A549 (cell line): ENCODE data around the gene WASF2. TPM values are rescaled to one million over a fixed set of nuclear protein-coding genes. Genes with fewer than 3 reads are reported as not detected.

Experiments
- ATAC-seq, 2 experiments: fragments of 200-7000 bp in 1 of 2; fragments of >200 bp in 1 of 2; cut with Nextera tagmentation in 1 of 2; cut with Tn5 transposase in 1 of 2; 3 replicates each; pipeline versions ENCODE4 v1.8.0 to v1.9.1; 2018 to 2020; ENCODE audit warnings: mild to moderate bottlenecking in 1 of 2, moderate library complexity in 1 of 2
- CTCF ChIA-PET: fragments of 300-600 bp; sonication (Branson Sonifier 250); formaldehyde crosslinking; extraction: SDS; loops from one replicate; lab custom pipeline; 2021; ENCODE audit warnings: antibody characterized with exemption, inconsistent platforms; lab: Yijun Ruan, JAX
- POLR2A ChIA-PET: fragments of 350-600 bp; formaldehyde crosslinking; extraction: SDS; loops from one replicate; lab custom pipeline; 2021; ENCODE audit warnings: antibody characterized with exemption, inconsistent platforms; lab: Yijun Ruan, JAX
- DNase-seq, 2 experiments: peaks; one replicate each; pipeline versions ENCODE4 v3.0.0 to v3.0.0-alpha.2; 2011 to 2016; ENCODE audit warnings: low read depth in 1 of 2, low spot score in 1 of 2
- FAIRE-seq: peaks from 2 replicates; lab custom pipeline; 2011; peaks lifted over from hg19 to GRCh38; lab: Jason Lieb, UNC
- H3K27ac ChIP-seq, 2 experiments: fragments of >200 bp; sonication (Bioruptor Twin); formaldehyde crosslinking; 3 replicates each; pipeline ENCODE4 v1.5.1; 2016 to 2017
- H3K4me1 ChIP-seq: fragments of >200 bp; sonication (Bioruptor Twin); formaldehyde crosslinking; 3 replicates; pipeline ENCODE4 v1.6.1; 2016
- H3K4me2 ChIP-seq: fragments of >200 bp; sonication (Bioruptor Twin); formaldehyde crosslinking; 3 replicates; pipeline ENCODE4 v1.6.1; 2016
- H3K4me3 ChIP-seq: fragments of >200 bp; sonication (Bioruptor Twin); formaldehyde crosslinking; 3 replicates; pipeline ENCODE4 v1.5.1; 2016
- H3K9me3 ChIP-seq: fragments of >200 bp; sonication (Bioruptor Twin); formaldehyde crosslinking; 3 replicates; pipeline ENCODE4 v1.6.1; 2016
- BHLHE40 ChIP-seq: IDR thresholded peaks from 2 replicates; pipeline ENCODE4 v1.6.1; 2012; ENCODE audit warnings: low read depth, low read length, inconsistent platforms
- CBX2 ChIP-seq: fragments of 200-600 bp; sonication (generic); IDR thresholded peaks from 2 replicates; pipeline ENCODE4 v1.6.1; 2016; ENCODE audit warnings: low read depth, mild to moderate bottlenecking, borderline replicate concordance
- CHD2 ChIP-seq: fragments of 150-350 bp; IDR thresholded peaks from 2 replicates; pipeline ENCODE4 v1.6.1; 2014; ENCODE audit warnings: low read length; ENCODE audit not compliant: partially characterized antibody
- CHD4 ChIP-seq: fragments of 200-600 bp; sonication (generic); IDR thresholded peaks from 2 replicates; pipeline ENCODE4 v1.6.1; 2016; ENCODE audit warnings: antibody characterized with exemption, mild to moderate bottlenecking, borderline replicate concordance
- EHF ChIP-seq: fragments of 250-450 bp; sonication (Bioruptor Pico); IDR thresholded peaks from 2 replicates; pipeline ENCODE4 v1.5.0; 2020; ENCODE audit warnings: mild to moderate bottlenecking
- EHMT2 ChIP-seq: fragments of 200-600 bp; sonication (generic); IDR thresholded peaks from 2 replicates; pipeline ENCODE4 v1.6.1; 2016; ENCODE audit warnings: antibody characterized with exemption, low read depth, mild to moderate bottlenecking, moderate library complexity
- FOXS1 ChIP-seq: fragments of 250-450 bp; sonication (Bioruptor Pico); IDR thresholded peaks from 2 replicates; pipeline ENCODE4 v1.5.0; 2020; ENCODE audit warnings: mild to moderate bottlenecking, moderate library complexity
- GATA3 ChIP-seq: IDR thresholded peaks from 2 replicates; pipeline ENCODE4 v1.6.1; 2012; ENCODE audit warnings: borderline replicate concordance
- HDAC2 ChIP-seq: fragments of 200-600 bp; sonication (generic); IDR thresholded peaks from 2 replicates; pipeline ENCODE4 v1.6.1; 2016
- HEYL ChIP-seq: fragments of 250-450 bp; sonication (Bioruptor Pico); IDR thresholded peaks from 2 replicates; pipeline ENCODE4 v1.8.0; 2021; ENCODE audit warnings: mild to moderate bottlenecking, moderate library complexity
- JUN ChIP-seq, 2 experiments: fragments of >200 bp; sonication (Bioruptor Twin); formaldehyde crosslinking; IDR thresholded peaks; 2 replicates in 1 of 2; 3 replicates in 1 of 2; pipeline ENCODE4 v1.6.1; 2016 to 2017
- KDM1A ChIP-seq: fragments of 200-600 bp; sonication (generic); IDR thresholded peaks from 2 replicates; pipeline ENCODE4 v1.6.1; 2016; ENCODE audit warnings: low read depth, mild to moderate bottlenecking
- MYC ChIP-seq: IDR thresholded peaks from 2 replicates; pipeline ENCODE4 v1.6.1; 2012; ENCODE audit warnings: mild to moderate bottlenecking, inconsistent platforms, low read length, improper control_type of control experiment, borderline replicate concordance
- NR3C1 ChIP-seq: fragments of >200 bp; sonication (Bioruptor Twin); formaldehyde crosslinking; IDR thresholded peaks from 3 replicates; pipeline ENCODE4 v1.6.1; 2017
- PHF8 ChIP-seq: fragments of 200-600 bp; sonication (generic); IDR thresholded peaks from 2 replicates; pipeline ENCODE4 v1.6.1; 2016; ENCODE audit warnings: low read depth, mild to moderate bottlenecking, antibody characterized with exemption, moderate library complexity, borderline replicate concordance
- POLR2AphosphoS2 ChIP-seq: conservative IDR thresholded peaks from 2 replicates; pipeline ENCODE4 v1.6.1; 2012; ENCODE audit warnings: low read length, improper control_type of control experiment, inconsistent platforms
- RAD21 ChIP-seq, 2 experiments: fragments of >200 bp in 1 of 2; sonication (Bioruptor Twin) in 1 of 2; formaldehyde crosslinking in 1 of 2; IDR thresholded peaks in 1 of 2; conservative IDR thresholded peaks in 1 of 2; 2 replicates in 1 of 2; 3 replicates in 1 of 2; pipeline ENCODE4 v1.6.1; 2012 to 2018; ENCODE audit warnings: inconsistent platforms in 1 of 2
- RARB ChIP-seq: fragments of 250-450 bp; sonication (Bioruptor Pico); IDR thresholded peaks from 2 replicates; pipeline ENCODE4 v1.8.0; 2021; ENCODE audit warnings: mild to moderate bottlenecking, moderate library complexity
- RFX5 ChIP-seq: fragments of 450-650 bp; IDR thresholded peaks from 2 replicates; pipeline ENCODE4 v1.7.1; 2014; ENCODE audit warnings: antibody characterized with exemption, mild to moderate bottlenecking, moderate library complexity
- TFCP2L1 ChIP-seq: fragments of 250-450 bp; sonication (Bioruptor Pico); IDR thresholded peaks from 2 replicates; pipeline ENCODE4 v1.5.0; 2021; ENCODE audit warnings: mild to moderate bottlenecking
- ZC3H11A ChIP-seq: fragments of 450-650 bp; IDR thresholded peaks from 2 replicates; pipeline ENCODE4 v1.6.1; 2014; ENCODE audit warnings: antibody characterized with exemption, mild to moderate bottlenecking
- ZNF302 ChIP-seq: fragments of 250-450 bp; sonication (Bioruptor Pico); IDR thresholded peaks from 2 replicates; pipeline ENCODE4 v1.9.0; 2021; ENCODE audit warnings: inconsistent platforms, mild to moderate bottlenecking, moderate library complexity
- whole genome bisulfite sequencing: methylation state at CpG from one replicate; pipeline ENCODE4 v1.1.6; 2017; ENCODE audit errors: missing lambda C conversion rate; 5-methylcytosine and 5-hydroxymethylcytosine counted together
- polyA plus RNA-seq, 4 experiments: library from polyadenylated mRNA; depleted of rRNA in 3 of 4; stranded (reverse); fragments of >200 nt; fragmentation: RNase III in 1 of 4; extraction: RNeasy Plus Mini Kit Qiagen cat#74134 plus additional on column Dnase treatment in 1 of 4; gene quantifications; 2 replicates in 3 of 4; 3 replicates in 1 of 4; pipeline ENCODE4 v1.2.3, GENCODE V29; 2011 to 2017
- TF ChIP-seq, protein P1 (sequence below): fragments of >200 bp; sonication (Bioruptor Twin); formaldehyde crosslinking; IDR thresholded peaks from 3 replicates; pipeline ENCODE4 v1.5.1; 2016
- TF ChIP-seq, protein P2 (sequence below): IDR thresholded peaks from 2 replicates; pipeline ENCODE4 v1.6.1; 2012
- TF ChIP-seq, protein P3 (sequence below): fragments of 150-350 bp; IDR thresholded peaks from 2 replicates; pipeline ENCODE4 v1.6.1; 2014; ENCODE audit warnings: low read depth, mild to moderate bottlenecking, low read length
- TF ChIP-seq, protein P4 (sequence below): fragments of >200 bp; sonication (Bioruptor Twin); formaldehyde crosslinking; IDR thresholded peaks from 2 replicates; pipeline ENCODE4 v1.6.1; 2016
- TF ChIP-seq, protein P5 (sequence below): fragments of 250-450 bp; sonication (Bioruptor Pico); IDR thresholded peaks from 2 replicates; pipeline ENCODE4 v1.5.0; 2021; ENCODE audit warnings: mild to moderate bottlenecking, moderate library complexity, borderline replicate concordance
- TF ChIP-seq, protein P6 (sequence below): IDR thresholded peaks from 2 replicates; pipeline ENCODE4 v1.6.1; 2012

Gene WASF2
- polyA plus RNA-seq, 2 of the 4 experiments (the other 2 are of a cell fraction): 22.7 to 44.9 TPM

DNA sequence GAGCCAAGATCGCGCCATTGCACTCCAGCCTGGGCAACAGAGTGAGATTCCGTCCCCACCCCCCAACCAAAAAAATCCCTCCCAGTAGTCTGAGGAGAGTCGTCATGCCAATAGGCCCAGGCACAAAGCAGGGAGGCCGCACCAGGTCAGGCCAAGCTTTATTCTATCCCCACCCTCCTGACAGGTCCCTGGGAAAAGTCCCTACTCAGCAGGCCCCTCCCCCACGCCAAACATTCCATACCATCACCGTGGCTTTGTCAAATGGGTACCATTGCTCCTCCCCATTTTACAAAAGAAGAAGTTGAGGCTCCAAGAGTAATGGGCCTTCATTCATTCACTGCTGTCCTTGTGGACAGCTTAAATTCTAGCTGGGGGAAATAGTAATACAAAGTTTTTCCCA is 92.2 kb downstream of the WASF2 start:
- FAIRE-seq (no peak), ATAC-seq (no peak), DNase-seq (no peak)
- H3K9me3 ChIP-seq: no peaks in the 10 kb centered on the region
- ChIA-PET POLR2A (no interaction called here), CTCF (interaction anchor here (0.7 to 9.6 kb wide), 10 partner anchors 10 to 353 kb away, joined by 3 to 158 read pairs (median 10); partner anchors contain the start of gene MAP3K6)
- H3K4me2 ChIP-seq: no peak overlapping the region
- no peak overlapping the region for H3K4me3 ChIP-seq
- no peak for TF ChIP-seq RARB (CRISPR knock-in tag)
- TF ChIP-seq EHMT2: no peak
- no peak for TF ChIP-seq BHLHE40
- no peak for TF ChIP-seq RAD21 (conservative IDR thresholded peaks at IDR 0.05 in 1 of 2, IDR thresholded peaks at IDR 0.05 in 1 of 2)
- TF ChIP-seq HEYL (CRISPR knock-in tag): no peak
- no peak for TF ChIP-seq CHD2
- TF ChIP-seq HDAC2: no peak
- TF ChIP-seq, protein P1, sequence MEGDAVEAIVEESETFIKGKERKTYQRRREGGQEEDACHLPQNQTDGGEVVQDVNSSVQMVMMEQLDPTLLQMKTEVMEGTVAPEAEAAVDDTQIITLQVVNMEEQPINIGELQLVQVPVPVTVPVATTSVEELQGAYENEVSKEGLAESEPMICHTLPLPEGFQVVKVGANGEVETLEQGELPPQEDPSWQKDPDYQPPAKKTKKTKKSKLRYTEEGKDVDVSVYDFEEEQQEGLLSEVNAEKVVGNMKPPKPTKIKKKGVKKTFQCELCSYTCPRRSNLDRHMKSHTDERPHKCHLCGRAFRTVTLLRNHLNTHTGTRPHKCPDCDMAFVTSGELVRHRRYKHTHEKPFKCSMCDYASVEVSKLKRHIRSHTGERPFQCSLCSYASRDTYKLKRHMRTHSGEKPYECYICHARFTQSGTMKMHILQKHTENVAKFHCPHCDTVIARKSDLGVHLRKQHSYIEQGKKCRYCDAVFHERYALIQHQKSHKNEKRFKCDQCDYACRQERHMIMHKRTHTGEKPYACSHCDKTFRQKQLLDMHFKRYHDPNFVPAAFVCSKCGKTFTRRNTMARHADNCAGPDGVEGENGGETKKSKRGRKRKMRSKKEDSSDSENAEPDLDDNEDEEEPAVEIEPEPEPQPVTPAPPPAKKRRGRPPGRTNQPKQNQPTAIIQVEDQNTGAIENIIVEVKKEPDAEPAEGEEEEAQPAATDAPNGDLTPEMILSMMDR: no peak
- TF ChIP-seq, protein P2, sequence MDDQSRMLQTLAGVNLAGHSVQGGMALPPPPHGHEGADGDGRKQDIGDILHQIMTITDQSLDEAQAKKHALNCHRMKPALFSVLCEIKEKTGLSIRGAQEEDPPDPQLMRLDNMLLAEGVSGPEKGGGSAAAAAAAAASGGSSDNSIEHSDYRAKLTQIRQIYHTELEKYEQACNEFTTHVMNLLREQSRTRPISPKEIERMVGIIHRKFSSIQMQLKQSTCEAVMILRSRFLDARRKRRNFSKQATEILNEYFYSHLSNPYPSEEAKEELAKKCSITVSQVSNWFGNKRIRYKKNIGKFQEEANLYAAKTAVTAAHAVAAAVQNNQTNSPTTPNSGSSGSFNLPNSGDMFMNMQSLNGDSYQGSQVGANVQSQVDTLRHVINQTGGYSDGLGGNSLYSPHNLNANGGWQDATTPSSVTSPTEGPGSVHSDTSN: no peak
- TF ChIP-seq CBX2: no peak
- TF ChIP-seq ZC3H11A: no peak
- no peak for TF ChIP-seq JUN (IDR thresholded peaks at IDR 0.05)
- 77% methylated on average over 7 of the region's 7 CpGs for WGBS
- peaks cover 21% of the 10 kb centered on the region for H3K4me1 ChIP-seq
- H3K27ac ChIP-seq: no peak overlapping the region

DNA sequence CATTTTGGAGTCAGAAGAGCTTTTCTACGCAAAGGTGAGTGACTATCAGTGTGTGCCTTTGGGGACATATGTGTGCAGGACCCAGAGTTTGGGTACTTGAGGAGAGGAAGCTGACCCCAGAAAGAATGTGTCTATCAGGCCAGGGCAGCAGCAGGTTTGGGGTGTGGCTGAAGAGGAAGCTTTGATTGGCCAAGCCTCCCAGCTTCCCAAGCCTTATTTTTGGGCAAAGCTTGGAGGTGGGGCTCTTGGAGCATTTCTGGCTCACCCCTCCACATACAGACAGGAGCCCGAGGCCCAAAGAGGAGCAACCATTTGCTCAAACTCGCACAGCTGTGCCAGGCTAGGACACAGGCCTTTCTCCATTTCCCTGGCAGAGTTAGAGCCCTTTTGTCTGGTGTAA is 92.9 kb downstream of the WASF2 start:
- no peak overlapping the region for H3K4me2 ChIP-seq
- no peak overlapping the region for H3K27ac ChIP-seq
- no peak for DNase-seq
- CTCF ChIA-PET: interaction anchor here (0.7 to 9.6 kb wide), 12 partner anchors 9 to 352 kb away, joined by 3 to 158 read pairs (median 9); partner anchors contain the start of gene MAP3K6
- FAIRE-seq: no peak
- 65% methylated on average over 2 of the region's 3 CpGs for WGBS
- no peak for ATAC-seq
- no peaks in the 10 kb centered on the region for H3K9me3 ChIP-seq
- H3K4me1 ChIP-seq: peaks cover 21% of the 10 kb centered on the region
- H3K4me3 ChIP-seq: no peak overlapping the region
- POLR2A ChIA-PET: no interaction called here
- TF ChIP-seq TFCP2L1 (CRISPR knock-in tag) (no peak), NR3C1 (no peak), CHD4 (no peak), PHF8 (no peak), GATA3 (no peak), RFX5 (no peak), MYC (no peak), ZNF302 (no peak), POLR2AphosphoS2 (no peak), KDM1A (no peak), EHF (no peak), RAD21 (conservative IDR thresholded peaks at IDR 0.05 in 1 of 2, IDR thresholded peaks at IDR 0.05 in 1 of 2) (no peak), FOXS1 (CRISPR knock-in tag) (no peak)
- TF ChIP-seq, protein P1: no peak
- TF ChIP-seq, protein P3, sequence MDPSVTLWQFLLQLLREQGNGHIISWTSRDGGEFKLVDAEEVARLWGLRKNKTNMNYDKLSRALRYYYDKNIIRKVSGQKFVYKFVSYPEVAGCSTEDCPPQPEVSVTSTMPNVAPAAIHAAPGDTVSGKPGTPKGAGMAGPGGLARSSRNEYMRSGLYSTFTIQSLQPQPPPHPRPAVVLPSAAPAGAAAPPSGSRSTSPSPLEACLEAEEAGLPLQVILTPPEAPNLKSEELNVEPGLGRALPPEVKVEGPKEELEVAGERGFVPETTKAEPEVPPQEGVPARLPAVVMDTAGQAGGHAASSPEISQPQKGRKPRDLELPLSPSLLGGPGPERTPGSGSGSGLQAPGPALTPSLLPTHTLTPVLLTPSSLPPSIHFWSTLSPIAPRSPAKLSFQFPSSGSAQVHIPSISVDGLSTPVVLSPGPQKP: no peak
- TF ChIP-seq, protein P4, sequence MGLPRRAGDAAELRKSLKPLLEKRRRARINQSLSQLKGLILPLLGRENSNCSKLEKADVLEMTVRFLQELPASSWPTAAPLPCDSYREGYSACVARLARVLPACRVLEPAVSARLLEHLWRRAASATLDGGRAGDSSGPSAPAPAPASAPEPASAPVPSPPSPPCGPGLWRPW: no peak
- TF ChIP-seq, protein P5, sequence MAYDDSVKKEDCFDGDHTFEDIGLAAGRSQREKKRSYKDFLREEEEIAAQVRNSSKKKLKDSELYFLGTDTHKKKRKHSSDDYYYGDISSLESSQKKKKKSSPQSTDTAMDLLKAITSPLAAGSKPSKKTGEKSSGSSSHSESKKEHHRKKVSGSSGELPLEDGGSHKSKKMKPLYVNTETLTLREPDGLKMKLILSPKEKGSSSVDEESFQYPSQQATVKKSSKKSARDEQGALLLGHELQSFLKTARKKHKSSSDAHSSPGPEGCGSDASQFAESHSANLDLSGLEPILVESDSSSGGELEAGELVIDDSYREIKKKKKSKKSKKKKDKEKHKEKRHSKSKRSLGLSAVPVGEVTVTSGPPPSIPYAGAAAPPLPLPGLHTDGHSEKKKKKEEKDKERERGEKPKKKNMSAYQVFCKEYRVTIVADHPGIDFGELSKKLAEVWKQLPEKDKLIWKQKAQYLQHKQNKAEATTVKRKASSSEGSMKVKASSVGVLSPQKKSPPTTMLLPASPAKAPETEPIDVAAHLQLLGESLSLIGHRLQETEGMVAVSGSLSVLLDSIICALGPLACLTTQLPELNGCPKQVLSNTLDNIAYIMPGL (CRISPR knock-in tag): no peak
- TF ChIP-seq, protein P2: no peak
- TF ChIP-seq, protein P6, sequence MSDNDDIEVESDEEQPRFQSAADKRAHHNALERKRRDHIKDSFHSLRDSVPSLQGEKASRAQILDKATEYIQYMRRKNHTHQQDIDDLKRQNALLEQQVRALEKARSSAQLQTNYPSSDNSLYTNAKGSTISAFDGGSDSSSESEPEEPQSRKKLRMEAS: no peak
